Erythroblast (primary cell): ENCODE data around the gene PKP4.

Source experiments
- GATA1 ChIP-seq: IDR thresholded peaks from 2 replicates; pipeline ENCODE4 v1.6.1; 2011; ENCODE audit warnings: low read depth, mild to moderate bottlenecking, control low read depth, low read length, moderate library complexity
- POLR2A ChIP-seq: IDR thresholded peaks from 2 replicates; pipeline ENCODE4 v1.6.1; 2011; ENCODE audit warnings: mild to moderate bottlenecking, low read length

- no peak for TF ChIP-seq POLR2A
- TF ChIP-seq GATA1: no peak
Observed at GRCh38 chr2:158578703-158579330, 122.1 kb downstream of the PKP4 start.
